Dendritic cell treated with granulocyte-macrophage colony-stimulating factor and Interleukin-4, amounts not matched to agents 40 ng/mL and 50 ng/mL, for 4 days (primary cell): ENCODE results near the gene EPHB4.
"Not testable (repeated sequence)": the region's sequence is repeated elsewhere in the genome, so short reads cannot be mapped to it uniquely, and the experiment has no call there.

Experiments used
- H3K27ac Mint-ChIP-seq: one replicate; pipeline ENCODE4 v1.8.0; 2022; ENCODE audit warnings: mild to moderate bottlenecking, mixed read lengths
- H3K27me3 Mint-ChIP-seq: one replicate; pipeline ENCODE4 v1.8.0; 2022; ENCODE audit warnings: mild to moderate bottlenecking, mixed read lengths
- H3K36me3 Mint-ChIP-seq: one replicate; pipeline ENCODE4 v1.8.0; 2022; ENCODE audit warnings: low read depth, mixed read lengths
- H3K4me1 Mint-ChIP-seq: one replicate; pipeline ENCODE4 v1.8.0; 2022; ENCODE audit warnings: low read depth, mixed read lengths
- H3K4me3 Mint-ChIP-seq: one replicate; pipeline ENCODE4 v1.8.0; 2022; ENCODE audit warnings: mild to moderate bottlenecking, moderate library complexity, mixed read lengths
- H3K9me3 Mint-ChIP-seq: one replicate; pipeline ENCODE4 v1.8.0; 2022; ENCODE audit warnings: mixed read lengths
- intact Hi-C: fragments of 100-400 bp; cut with micrococcal nuclease; formaldehyde crosslinking; loops from one replicate; pipeline ENCODE4 v1.15.0; 2022

EPHB4 gene

DNA sequence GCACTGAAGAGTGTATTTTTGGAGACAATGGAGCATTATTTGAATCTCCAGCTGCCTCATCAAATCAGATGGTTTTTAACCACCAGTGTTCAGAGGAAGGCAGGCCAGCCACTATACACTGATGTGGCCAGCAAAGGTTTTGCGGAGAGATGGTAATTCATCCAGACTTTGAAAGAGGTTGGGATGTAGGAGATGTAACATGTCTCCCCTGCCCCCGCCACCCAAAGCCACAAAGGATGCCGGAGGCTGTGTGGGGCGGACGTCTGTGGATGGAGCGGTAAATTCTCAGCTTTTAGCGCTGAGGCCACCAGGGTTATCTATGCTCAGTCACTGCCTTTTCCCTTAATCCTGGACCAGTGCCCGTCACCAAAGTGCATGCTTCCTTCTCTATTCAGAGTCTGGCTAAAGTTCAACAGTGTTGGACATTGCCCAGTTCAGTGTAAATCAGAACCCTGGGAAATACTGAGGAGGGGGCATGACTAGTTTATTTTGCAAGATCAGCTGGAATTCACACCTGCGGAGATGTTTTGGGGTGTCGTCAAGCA, 36.2 kb upstream of the EPHB4 start:
- H3K27me3 Mint-ChIP-seq = no peaks in the 10 kb centered on the region
- H3K27ac Mint-ChIP-seq = no peak overlapping the region
- H3K4me3 Mint-ChIP-seq = no peak overlapping the region
- intact Hi-C loops = no loop called here
- peaks cover 76% of the 10 kb centered on the region for H3K4me1 Mint-ChIP-seq
- H3K36me3 Mint-ChIP-seq = peaks cover 89% of the 10 kb centered on the region
- H3K9me3 Mint-ChIP-seq = no peaks in the 10 kb centered on the region

- no peak overlapping the region for H3K4me3 Mint-ChIP-seq
- H3K36me3 Mint-ChIP-seq = peaks cover 94% of the 10 kb centered on the region
- H3K9me3 Mint-ChIP-seq = no peaks in the 10 kb centered on the region
- peaks cover 68% of the 10 kb centered on the region for H3K4me1 Mint-ChIP-seq
- H3K27me3 Mint-ChIP-seq = no peaks in the 10 kb centered on the region
- no peak overlapping the region for H3K27ac Mint-ChIP-seq
- intact Hi-C loops = no loop called here
Measured at GRCh38 chr7:100861616-100861985, 34.3 kb upstream of the EPHB4 start.

- Mint-ChIP-seq H3K4me1 (peaks cover 63% of the 10 kb centered on the region), H3K9me3 (no peaks in the 10 kb centered on the region), H3K4me3 (no peak overlapping the region), H3K27ac (no peak overlapping the region), H3K27me3 (no peaks in the 10 kb centered on the region), H3K36me3 (peaks cover 100% of the 10 kb centered on the region)
- intact Hi-C loops = no loop called here
Measured at GRCh38 chr7:100860702-100861615, 33.6 kb upstream of the EPHB4 start.

DNA sequence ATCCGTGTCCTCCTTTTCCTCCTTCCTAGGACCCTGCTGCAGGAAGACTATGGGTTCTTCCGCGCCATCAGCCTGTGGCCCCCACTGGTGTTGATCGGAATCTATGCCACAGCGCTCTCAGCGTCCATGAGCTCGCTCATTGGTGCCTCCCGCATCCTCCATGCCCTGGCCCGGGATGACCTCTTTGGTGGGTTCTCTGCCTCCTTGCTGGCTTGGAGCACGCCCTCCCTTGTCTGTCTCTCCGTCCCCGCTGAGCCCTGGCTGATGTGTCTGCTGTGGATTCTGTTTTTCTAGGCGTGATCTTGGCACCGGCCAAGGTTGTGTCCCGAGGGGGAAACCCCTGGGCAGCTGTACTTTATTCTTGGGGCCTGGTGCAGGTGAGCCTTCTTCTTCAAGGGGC, 32.5 kb upstream of the EPHB4 start:
- no peak overlapping the region for H3K27ac Mint-ChIP-seq
- H3K27me3 Mint-ChIP-seq = no peaks in the 10 kb centered on the region
- H3K4me3 Mint-ChIP-seq = no peak overlapping the region
- H3K36me3 Mint-ChIP-seq = peaks cover 100% of the 10 kb centered on the region
- H3K9me3 Mint-ChIP-seq = no peaks in the 10 kb centered on the region
- H3K4me1 Mint-ChIP-seq = peaks cover 63% of the 10 kb centered on the region
- intact Hi-C loops = no loop called here

- H3K4me1 Mint-ChIP-seq = peaks cover 71% of the 10 kb centered on the region
- H3K27ac Mint-ChIP-seq = peak overlapping the region; percentile 19
- intact Hi-C loops = no loop called here
- H3K9me3 Mint-ChIP-seq = no peaks in the 10 kb centered on the region
- H3K27me3 Mint-ChIP-seq = no peaks in the 10 kb centered on the region
- H3K36me3 Mint-ChIP-seq = peaks cover 96% of the 10 kb centered on the region
- H3K4me3 Mint-ChIP-seq = no peak overlapping the region
Measured at GRCh38 chr7:100856871-100857282, 29.6 kb upstream of the EPHB4 start.

DNA sequence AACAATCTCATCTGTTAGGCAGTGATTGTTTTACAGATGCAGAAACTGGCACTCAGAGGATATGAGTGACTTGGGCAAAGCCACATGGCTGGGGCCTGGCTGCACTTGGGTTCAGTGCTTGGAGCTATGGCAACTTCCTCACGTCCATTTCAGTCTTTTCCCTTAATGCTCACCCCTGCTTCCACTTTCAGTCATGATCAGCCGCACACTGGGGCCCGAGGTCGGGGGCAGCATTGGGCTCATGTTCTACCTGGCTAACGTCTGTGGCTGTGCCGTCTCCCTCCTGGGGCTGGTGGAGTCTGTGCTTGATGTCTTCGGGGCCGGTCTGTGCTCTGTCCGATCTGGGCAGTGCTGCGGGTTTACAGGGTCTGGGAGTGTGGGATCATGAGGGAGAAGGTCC, 28.2 kb upstream of the EPHB4 start:
- H3K27ac Mint-ChIP-seq = peak overlapping the region; percentile 6

DNA sequence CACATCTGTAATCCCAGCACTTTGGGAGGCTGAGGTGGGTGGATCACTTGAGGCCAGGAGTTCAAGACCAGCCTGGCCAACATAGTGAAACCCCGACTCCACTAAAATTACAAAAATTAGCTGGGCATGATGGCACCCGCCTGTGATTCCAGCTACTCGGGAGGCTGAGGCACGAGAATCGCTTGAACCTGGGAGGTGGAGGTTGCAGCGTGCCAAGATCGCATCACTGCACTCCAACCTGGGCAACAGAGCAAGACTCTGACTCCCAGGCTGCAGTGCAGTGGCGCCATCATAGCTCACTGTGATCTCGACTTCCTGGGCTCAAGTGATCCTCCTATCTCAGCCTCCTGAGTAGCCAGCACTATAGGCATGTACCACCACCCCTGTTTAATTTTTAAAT, 27.6 kb upstream of the EPHB4 start:
- H3K4me1 Mint-ChIP-seq = peaks cover 60% of the 10 kb centered on the region
- not testable (repeated sequence) for H3K4me3 Mint-ChIP-seq, H3K27me3 Mint-ChIP-seq, H3K27ac Mint-ChIP-seq, H3K9me3 Mint-ChIP-seq
- peaks cover 76% of the 10 kb centered on the region for H3K36me3 Mint-ChIP-seq
- intact Hi-C loops = loop anchor here (5.0 kb wide), 1 partner anchor 148 kb away; the partner anchor contains the start of gene POP7

More for the DNA sequence above, 28.2 kb upstream of the EPHB4 start:
- Mint-ChIP-seq H3K4me1 (peaks cover 66% of the 10 kb centered on the region), H3K36me3 (peaks cover 82% of the 10 kb centered on the region), H3K9me3 (no peaks in the 10 kb centered on the region), H3K27me3 (no peaks in the 10 kb centered on the region), H3K4me3 (no peak overlapping the region)
- intact Hi-C loops = no loop called here

GRCh38 chr7:100854146-100854895, 27.0 kb upstream of the EPHB4 start:
- Mint-ChIP-seq H3K4me1 (peaks cover 55% of the 10 kb centered on the region), H3K4me3 (peak overlapping the region; percentile 99), H3K36me3 (peaks cover 71% of the 10 kb centered on the region), H3K27me3 (no peaks in the 10 kb centered on the region), H3K27ac (peak overlapping the region; percentile 93), H3K9me3 (no peaks in the 10 kb centered on the region)
- intact Hi-C loops = loop anchor here (5.0 kb wide), 1 partner anchor 147 kb away; the partner anchor contains the start of gene POP7

DNA sequence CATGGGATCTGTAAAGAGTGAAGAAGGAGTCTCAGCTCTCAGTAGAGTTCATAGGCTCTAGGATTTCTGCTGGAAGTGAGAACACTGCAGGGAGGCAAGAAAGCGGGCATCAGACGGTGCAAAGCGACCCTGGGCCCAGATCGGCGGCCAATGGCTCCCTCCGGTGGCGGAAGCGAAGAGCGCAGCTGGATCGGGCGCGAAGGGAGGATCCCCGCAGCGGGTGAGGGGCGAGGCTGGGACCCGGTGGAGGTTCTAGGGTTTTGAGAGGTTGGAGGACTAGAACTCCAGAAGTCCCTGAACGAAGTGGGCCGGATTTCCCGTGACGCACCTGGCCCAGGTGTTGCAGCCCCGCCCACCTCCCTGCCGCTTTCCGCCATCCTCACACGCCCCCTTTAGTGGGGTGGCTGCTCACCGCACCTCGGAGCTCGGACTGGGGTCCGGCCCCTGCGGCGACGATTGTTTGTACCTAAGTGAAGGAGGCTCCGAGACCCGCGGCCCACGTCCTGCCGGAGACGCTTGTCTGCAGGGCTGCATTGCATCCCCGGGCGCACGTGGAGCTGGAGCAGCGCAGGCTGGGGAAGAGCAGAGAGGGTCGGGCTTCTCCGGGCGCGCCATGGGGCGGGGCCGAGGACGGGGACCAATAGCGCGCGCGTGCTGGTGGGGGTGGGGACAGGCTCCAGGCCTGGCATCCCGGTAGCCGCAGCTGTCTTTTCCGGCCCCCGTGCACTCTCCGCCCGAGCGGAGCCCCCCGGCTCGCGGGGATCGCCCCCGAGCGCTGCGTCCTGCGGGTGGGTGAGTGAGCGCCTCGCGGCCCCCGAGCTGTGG, 24.9 kb upstream of the EPHB4 start, which contains the start of gene SLC12A9:
Gene SLC12A9 (plus strand): TSS at position 666 of the 825 bp plus-strand sequence. CDS start 1,485 bp downstream, outside the sequence.
- H3K4me3 Mint-ChIP-seq = peak within 1 kb of the TSS; percentile 99
- H3K27ac Mint-ChIP-seq = peak within 1 kb of the TSS; percentile 93
- H3K4me1 Mint-ChIP-seq = peaks cover 46% of the 10 kb centered on the region
- no peaks in the 10 kb centered on the region for H3K27me3 Mint-ChIP-seq
- intact Hi-C loops = loop anchor here (1.0 to 5.0 kb wide), 4 partner anchors 15 to 145 kb away; partner anchors contain the start of genes POP7 and TRIP6
- peaks cover 50% of the 10 kb centered on the region for H3K36me3 Mint-ChIP-seq
- no peaks in the 10 kb centered on the region for H3K9me3 Mint-ChIP-seq

GRCh38 chr7:100847360-100847759, 20.0 kb upstream of the EPHB4 start:
- no peak overlapping the region for H3K27ac Mint-ChIP-seq
- intact Hi-C loops = no loop called here
- H3K36me3 Mint-ChIP-seq = peaks cover under 1% of the 10 kb centered on the region
- no peak overlapping the region for H3K4me3 Mint-ChIP-seq
- H3K9me3 Mint-ChIP-seq = no peaks in the 10 kb centered on the region
- H3K27me3 Mint-ChIP-seq = no peaks in the 10 kb centered on the region
- peaks cover 7% of the 10 kb centered on the region for H3K4me1 Mint-ChIP-seq

GRCh38 chr7:100840470-100841100, 13.3 kb upstream of the EPHB4 start:
- H3K36me3 Mint-ChIP-seq = no peaks in the 10 kb centered on the region
- intact Hi-C loops = no loop called here
- H3K9me3 Mint-ChIP-seq = no peaks in the 10 kb centered on the region
- H3K27me3 Mint-ChIP-seq = peaks cover 2% of the 10 kb centered on the region
- H3K4me1 Mint-ChIP-seq = peaks cover 16% of the 10 kb centered on the region
- H3K27ac Mint-ChIP-seq = no peak overlapping the region
- H3K4me3 Mint-ChIP-seq = no peak overlapping the region

DNA sequence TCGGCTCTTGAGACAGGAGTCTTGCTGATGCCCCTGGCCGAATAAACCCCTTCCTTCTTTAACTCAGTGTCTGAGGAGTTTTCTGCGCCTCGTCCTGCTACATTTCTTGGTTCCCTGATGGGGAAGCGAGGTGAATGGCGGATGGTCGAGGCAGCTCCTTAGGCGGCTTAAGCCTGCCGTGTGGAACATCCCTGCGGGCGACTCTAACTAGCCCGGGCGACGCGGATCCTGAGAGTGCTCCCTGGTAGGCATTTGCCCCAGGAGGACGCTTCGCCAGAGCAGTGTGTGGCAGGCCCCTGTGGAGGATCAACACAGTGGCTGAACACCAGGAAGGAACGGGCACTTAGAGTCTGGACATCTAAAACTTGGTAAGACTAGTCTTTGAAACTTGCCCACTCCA, 12.0 kb upstream of the EPHB4 start:
- Mint-ChIP-seq H3K4me3 (no peak overlapping the region), H3K9me3 (no peaks in the 10 kb centered on the region), H3K27me3 (peaks cover 3% of the 10 kb centered on the region), H3K4me1 (peaks cover 18% of the 10 kb centered on the region), H3K36me3 (no peaks in the 10 kb centered on the region), H3K27ac (no peak overlapping the region)
- intact Hi-C loops = loop anchor here (5.0 kb wide), 1 partner anchor 37 kb away; no protein-coding TSS in a partner anchor
